Brain pericyte (primary cell): ENCODE data around the gene ZDHHC11B.
"Not testable (repeated sequence)": the region's sequence is repeated elsewhere in the genome, so short reads cannot be mapped to it uniquely, and the experiment has no call there.

ENCODE experiments used
- DNase-seq: peaks from one replicate; pipeline ENCODE4 v3.0.0-alpha.2; 2012; ENCODE audit warnings: low read depth, low spot score

The ZDHHC11B gene

GRCh38 chr5:717143-717542 is 67.4 kb downstream of the ZDHHC11B start:
- DNase-seq, result no peak

DNA sequence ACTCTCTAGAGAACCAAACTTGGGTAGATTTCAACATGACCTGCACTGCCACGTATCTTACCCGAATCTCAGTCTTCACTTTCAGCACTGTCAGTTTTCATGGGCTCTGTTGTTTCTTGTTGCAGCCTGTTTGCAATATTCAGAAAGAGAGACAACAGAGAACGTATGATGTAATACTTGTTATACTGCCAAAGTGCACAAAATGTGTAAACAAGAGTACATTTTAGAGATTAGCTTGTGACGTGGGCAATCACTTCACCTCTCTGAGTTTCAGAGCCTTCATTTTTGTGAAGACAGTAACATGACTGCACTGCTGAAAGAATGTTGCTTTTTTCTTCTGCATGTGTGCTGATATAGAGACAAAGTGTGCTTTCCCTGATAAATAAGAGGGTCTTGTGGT is 67.8 kb downstream of the ZDHHC11B start:
- DNase-seq, result not testable (repeated sequence)

DNA sequence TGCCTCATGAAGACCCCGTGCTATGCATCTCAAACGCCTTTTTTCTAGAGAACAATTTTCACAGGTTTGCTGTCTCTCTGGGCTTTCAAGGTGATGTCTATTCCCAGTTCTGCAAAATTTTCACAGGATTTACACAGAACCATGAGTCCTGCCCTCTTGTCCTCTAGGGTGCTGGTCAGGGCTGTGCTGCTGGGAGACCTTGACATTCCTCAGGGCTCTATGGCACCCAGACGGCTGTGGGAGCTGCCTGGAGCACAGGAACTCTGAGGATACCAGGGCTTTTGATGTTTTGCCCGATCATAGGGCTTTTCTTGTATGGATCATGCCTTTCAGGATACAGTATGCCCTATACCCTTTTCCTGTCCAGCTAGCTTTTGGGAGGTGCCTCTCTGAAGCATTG is 68.9 kb downstream of the ZDHHC11B start:
- DNase-seq, result not testable (repeated sequence)

- DNase-seq, result not testable (repeated sequence)
Measured at GRCh38 chr5:714215-715118, 70.1 kb downstream of the ZDHHC11B start.

GRCh38 chr5:713686-714085 is 70.8 kb downstream of the ZDHHC11B start:
- not testable (repeated sequence) for DNase-seq

GRCh38 chr5:708848-709517 is 75.5 kb downstream of the ZDHHC11B start:
- not testable (repeated sequence) for DNase-seq

- not testable (repeated sequence) for DNase-seq
Measured at GRCh38 chr5:708374-708773, 76.2 kb downstream of the ZDHHC11B start.

DNA sequence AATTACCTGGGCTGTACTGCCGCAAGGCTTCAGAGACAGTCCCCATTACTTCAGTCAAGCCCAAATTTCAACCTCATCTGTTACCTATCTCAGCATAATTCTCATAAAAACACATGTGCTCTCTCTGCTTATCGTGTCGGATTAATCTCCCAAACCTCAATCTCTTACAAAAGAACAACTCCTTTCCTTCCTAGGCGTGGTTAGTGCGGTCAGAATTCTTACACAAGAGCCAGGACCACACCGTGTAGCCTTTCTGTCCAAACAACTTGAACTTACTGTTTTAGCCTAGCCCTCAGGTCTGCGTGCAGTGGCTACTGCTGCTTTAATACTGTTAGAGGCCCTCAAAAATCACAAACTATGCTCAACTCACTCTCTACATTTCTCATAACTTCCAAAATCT is 78.4 kb downstream of the ZDHHC11B start:
- DNase-seq, result not testable (repeated sequence)

- not testable (repeated sequence) for DNase-seq
Measured at GRCh38 chr5:696753-697702, 87.5 kb downstream of the ZDHHC11B start.

GRCh38 chr5:696191-696590 is 88.3 kb downstream of the ZDHHC11B start:
- not testable (repeated sequence) for DNase-seq

DNA sequence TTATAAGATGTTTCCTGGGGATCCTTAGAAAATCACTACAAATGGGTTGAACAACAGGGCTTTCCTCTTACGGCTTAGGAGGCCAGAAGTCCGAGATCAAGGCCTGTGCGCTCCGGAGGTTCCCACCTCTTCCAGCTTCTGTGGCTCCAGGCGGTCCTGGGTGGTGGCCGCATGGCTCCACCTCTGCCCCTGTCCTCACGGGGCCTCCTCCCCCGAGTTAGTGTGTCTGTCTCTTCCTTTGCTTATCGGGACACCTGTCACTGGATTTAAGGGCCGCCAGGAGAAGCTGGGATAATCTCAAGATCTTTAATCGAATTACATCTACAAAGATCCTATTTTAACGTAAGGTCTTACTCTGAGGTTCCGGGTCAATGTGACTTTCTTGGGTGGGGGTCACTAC is 89.1 kb downstream of the ZDHHC11B start:
- not testable (repeated sequence) for DNase-seq

GRCh38 chr5:694042-694431 is 90.5 kb downstream of the ZDHHC11B start:
- not testable (repeated sequence) for DNase-seq

GRCh38 chr5:693271-694041 is 91.1 kb downstream of the ZDHHC11B start, which contains the start of gene TPPP:
Gene TPPP, minus strand, starts transcription at chr5:693352. Its CDS starts 15,292 bp downstream, at chr5:678060.
- DNase-seq, result not testable (repeated sequence)

DNA sequence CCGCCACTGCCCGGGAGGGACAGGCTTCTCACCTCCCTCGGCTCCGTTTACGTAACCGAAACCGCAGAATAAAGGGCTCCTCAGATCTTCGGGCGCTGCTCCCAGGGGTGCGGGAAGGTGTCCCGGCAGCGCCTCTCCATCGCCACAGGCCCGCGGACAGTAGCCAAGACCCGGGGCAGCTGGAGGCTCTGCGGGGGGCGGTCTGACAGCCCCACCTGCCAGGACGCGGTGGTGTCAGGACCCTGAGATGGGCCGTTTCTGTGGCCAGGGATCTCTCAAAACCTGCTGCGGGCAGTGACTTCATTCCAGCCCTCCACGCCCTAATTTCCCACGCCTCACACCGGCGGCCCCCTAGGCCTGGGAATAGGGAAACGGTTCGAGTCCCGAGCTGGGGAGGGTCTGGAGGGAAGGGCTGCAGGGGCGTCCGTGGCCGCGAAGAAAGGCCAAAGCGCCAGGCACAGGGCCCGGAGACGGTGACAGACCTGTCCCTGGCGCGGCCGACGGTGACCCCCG is 91.9 kb downstream of the ZDHHC11B start:
- not testable (repeated sequence) for DNase-seq

DNA sequence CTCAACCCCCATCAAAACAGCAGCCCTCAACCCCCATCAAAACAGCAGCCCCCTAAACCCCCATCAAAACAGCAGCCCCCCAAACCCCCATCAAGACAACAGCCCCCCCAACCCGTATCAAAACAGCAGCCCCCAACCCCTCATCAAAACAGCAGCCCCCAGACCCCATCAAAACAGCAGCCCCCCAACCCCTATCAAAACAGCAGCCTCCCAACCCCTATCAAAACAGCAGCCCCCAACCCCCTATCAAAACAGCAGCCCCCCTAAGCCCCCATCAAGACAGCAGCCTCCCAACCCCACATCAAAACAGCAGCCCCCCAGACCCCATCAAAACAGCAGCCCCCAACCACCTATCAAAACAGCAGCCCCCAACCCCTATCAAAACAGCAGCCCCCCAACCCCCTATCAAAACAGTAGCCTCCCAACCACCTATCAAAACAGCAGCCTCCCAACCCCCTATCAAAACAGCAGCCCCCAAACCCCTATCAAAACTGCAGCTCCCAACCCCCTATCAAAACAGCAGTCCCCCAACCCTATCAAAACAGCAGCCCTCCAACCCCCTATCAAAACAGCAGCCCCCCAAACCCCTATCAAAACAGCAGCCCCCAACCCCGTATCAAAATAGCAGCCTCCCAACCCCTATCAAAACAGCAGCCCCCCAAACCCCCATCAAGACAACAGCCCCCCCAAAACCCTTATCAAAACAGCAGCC is 92.6 kb downstream of the ZDHHC11B start:
- no peak for DNase-seq

GRCh38 chr5:691049-691448 is 93.5 kb downstream of the ZDHHC11B start:
- not testable (repeated sequence) for DNase-seq

DNA sequence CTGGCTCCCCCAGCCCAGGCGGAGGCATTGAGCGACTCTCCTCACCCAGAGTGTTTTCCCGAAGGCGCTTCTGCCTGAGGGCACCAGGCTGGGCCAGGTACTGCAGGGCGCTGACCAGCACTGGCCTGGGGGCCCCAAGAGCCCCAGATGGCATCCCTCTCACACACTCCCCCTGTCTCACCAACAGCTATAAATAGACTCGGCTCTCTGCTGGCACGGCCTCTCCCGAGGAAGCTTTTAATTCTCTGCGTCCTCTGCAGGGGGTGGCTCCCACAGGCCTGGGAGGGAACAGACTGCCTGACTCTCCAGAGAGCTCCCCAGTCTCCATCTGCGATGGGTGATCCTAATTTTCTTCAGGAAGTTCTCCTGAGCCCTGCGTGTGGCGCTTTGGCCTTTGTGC is 94.2 kb downstream of the ZDHHC11B start:
- DNase-seq, result not testable (repeated sequence)

DNA sequence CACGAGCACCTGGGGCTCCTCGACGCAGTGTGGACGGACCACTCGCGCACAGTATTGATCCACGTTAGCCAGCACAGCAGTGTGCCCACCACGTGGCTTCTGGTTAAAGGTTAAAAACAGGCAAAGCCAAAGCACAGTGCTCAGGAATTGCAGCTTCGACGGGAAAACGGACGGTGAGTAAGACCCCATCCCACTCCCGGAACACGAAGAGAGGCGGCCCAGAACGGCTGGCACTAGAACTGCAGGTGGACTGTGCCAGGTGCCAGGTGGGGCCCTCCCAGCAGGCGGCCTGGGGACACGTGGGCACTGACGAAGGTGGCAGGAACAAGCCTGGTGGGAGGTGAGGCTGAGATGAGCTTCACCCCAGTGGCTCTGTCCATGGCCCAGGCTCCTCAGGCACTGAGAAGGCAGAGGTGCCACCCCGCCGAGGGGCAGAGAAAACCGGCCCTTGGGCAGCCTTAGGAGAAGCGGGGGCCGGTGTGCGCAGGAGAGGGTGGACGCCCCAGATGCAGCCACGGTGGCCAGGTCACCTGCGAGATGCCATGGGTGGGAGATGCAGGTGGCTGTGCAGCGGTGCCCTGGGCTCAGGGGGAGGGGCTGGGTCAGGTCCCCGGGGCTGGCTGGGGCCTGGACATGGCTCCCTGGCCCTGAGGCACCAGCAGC is 96.0 kb downstream of the ZDHHC11B start:
- DNase-seq, result not testable (repeated sequence)

DNA sequence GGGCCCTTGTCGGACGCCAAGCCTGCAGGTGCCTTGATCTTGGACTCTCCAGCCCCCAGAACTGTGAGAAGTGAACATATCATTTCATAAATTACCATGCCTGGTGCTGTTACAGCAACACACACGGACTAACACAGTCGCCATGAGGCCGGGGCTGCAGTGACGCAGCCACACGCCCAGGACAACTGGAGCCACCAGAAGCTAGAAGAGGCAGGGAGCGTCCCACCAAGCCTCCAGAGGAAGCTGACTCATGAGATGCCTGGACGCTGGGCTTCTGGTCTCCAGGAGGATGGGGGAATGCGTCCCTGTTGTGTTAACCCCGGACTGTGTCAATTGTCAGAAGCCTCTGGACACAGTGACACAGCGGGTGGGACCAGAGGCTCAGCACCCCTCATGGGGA is 97.6 kb downstream of the ZDHHC11B start:
- DNase-seq, result not testable (repeated sequence)
